Measurements from ENCODE around the gene BLOC1S4. TPM values are rescaled to one million over a fixed set of nuclear protein-coding genes. Genes with fewer than 3 reads are reported as not detected.
"Not testable (repeated sequence)": the region's sequence is repeated elsewhere in the genome, so short reads cannot be mapped to it uniquely, and the experiment has no call there.

Gene BLOC1S4
- total RNA-seq, 3 donors from 2014 or later, result 11.8 to 12.8 (median 11.8) TPM

DNA sequence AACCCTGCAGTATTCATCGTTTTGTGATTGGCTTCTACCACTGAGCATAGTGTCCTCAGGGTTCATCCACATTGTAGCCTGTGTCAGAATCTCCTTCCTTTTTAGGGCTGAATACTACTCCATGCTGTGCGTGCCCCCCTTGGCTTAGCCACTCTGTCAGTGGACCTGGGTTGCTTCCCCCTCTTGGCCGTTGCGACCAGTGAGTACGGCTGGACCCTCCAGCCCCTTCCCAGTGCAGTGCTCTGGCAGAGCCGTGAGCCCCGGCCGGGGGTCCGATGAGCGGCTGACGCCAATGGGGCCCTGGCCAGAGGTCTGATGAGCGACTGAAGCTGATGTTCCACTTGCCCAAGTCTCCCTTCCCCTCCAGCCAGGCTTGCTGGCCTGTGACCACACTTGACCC is 6.9 kb downstream of the BLOC1S4 start:
- DNase-seq (no peak), ATAC-seq (no peak)
- TF ChIP-seq CTCF (IDR thresholded peaks at IDR 0.05), result no peak
- no peaks in the 10 kb centered on the region for H3K9me3 ChIP-seq
- H3K4me3 ChIP-seq, result no peak overlapping the region
- peaks cover under 1% of the 10 kb centered on the region for H3K4me1 ChIP-seq (ENCODE audit: low read depth)
- intact Hi-C loops (cut with DNase I, micrococcal nuclease), result loop anchor here (5.0 kb wide), 2 partner anchors 149 to 349 kb away; no protein-coding TSS in a partner anchor
- no peaks in the 10 kb centered on the region for H3K36me3 ChIP-seq (ENCODE audit: low read depth)

GRCh38 chr4:6723851-6724250 is 7.9 kb downstream of the BLOC1S4 start:
- no peak for ATAC-seq
- H3K4me1 ChIP-seq (ENCODE audit: low read depth), result no peaks in the 10 kb centered on the region
- intact Hi-C loops (cut with DNase I, micrococcal nuclease), result loop anchor here (5.0 kb wide), 2 partner anchors 148 to 348 kb away; no protein-coding TSS in a partner anchor

DNA sequence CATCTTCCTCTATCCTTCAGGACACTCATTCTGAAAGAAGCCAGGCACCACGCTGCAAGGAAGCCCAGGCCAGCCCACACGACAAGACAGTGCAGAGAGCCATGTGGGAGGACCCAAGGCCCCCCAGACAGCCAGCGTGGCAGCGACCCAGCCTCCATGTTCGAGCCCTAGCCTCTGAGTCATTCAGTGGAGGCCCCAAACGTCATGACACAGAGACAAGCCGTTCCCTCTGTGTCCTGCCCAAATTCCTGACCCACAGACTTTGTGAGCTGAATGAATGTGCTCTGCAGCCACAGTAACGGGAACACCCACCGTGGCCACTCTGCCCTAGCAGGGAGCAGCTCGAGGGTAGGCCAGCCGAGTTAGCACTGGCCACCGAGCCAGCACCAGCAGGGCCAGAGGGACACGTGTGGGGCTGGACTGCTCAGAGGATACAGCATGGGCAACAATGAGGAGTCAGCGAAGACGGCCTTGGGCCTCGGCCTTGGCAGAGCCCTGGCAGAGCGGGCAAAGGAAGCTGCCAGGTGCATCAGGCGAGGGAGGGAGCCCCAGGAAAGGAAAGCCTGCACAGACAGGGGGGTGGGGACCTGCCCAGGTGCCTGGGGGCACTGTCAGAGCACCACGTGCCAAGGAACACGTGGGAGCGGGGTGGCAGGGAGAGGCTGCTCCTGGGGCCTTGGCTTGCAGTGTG is 8.6 kb downstream of the BLOC1S4 start:
- Histone ChIP-seq H3K9me3 (no peaks in the 10 kb centered on the region), H3K4me3 (no peak overlapping the region), H3K4me1 (ENCODE audit: low read depth) (no peaks in the 10 kb centered on the region), H3K36me3 (ENCODE audit: low read depth) (no peaks in the 10 kb centered on the region)
- no peak for ATAC-seq
- no peak for DNase-seq
- intact Hi-C loops (cut with DNase I, micrococcal nuclease), result loop anchor here (5.0 kb wide), 2 partner anchors 148 to 348 kb away; no protein-coding TSS in a partner anchor
- TF ChIP-seq CTCF (IDR thresholded peaks at IDR 0.05), result no peak

More at GRCh38 chr4:6723851-6724250, 7.9 kb downstream of the BLOC1S4 start:
- no peak for TF ChIP-seq CTCF (IDR thresholded peaks at IDR 0.05)
- Histone ChIP-seq H3K4me3 (no peak overlapping the region), H3K9me3 (no peaks in the 10 kb centered on the region), H3K36me3 (ENCODE audit: low read depth) (no peaks in the 10 kb centered on the region)
- DNase-seq, result no peak

DNA sequence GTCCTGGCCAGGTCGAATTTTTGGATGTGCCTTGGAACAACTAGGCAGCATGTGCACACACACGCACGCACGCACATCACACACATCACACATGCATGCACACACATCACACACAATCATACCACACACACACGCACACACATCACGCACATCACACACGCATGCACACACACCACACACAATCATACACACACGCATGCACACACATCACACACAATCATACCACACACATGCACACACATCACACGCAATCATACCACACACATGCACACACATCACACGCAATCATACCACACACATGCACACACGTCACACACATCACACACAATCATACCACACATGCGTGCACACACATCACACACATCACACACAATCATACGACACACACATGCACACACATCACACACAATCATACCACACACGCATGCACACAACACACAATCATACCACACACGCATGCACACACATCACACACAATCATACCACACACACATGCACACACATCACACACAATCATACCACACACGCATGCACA is 9.5 kb downstream of the BLOC1S4 start:
- ATAC-seq; H3K36me3 ChIP-seq (ENCODE audit: low read depth); H3K9me3 ChIP-seq; H3K4me1 ChIP-seq (ENCODE audit: low read depth); intact Hi-C loops (cut with DNase I, micrococcal nuclease); H3K4me3 ChIP-seq; DNase-seq: not testable (repeated sequence)

GRCh38 chr4:6727081-6727942 is 11.3 kb downstream of the BLOC1S4 start:
- no peak overlapping the region for H3K4me3 ChIP-seq
- intact Hi-C loops (cut with DNase I, micrococcal nuclease), result no loop called here
- H3K36me3 ChIP-seq (ENCODE audit: low read depth), result no peaks in the 10 kb centered on the region
- ATAC-seq (no peak), DNase-seq (no peak)
- H3K4me1 ChIP-seq (ENCODE audit: low read depth), result no peaks in the 10 kb centered on the region
- TF ChIP-seq CTCF (IDR thresholded peaks at IDR 0.05), result no peak
- H3K9me3 ChIP-seq, result no peaks in the 10 kb centered on the region

GRCh38 chr4:6727943-6728250 is 11.9 kb downstream of the BLOC1S4 start:
- DNase-seq (no peak), ATAC-seq (no peak)
- H3K36me3 ChIP-seq (ENCODE audit: low read depth), result no peaks in the 10 kb centered on the region
- no peak overlapping the region for H3K4me3 ChIP-seq
- no peaks in the 10 kb centered on the region for H3K9me3 ChIP-seq
- TF ChIP-seq CTCF (IDR thresholded peaks at IDR 0.05), result no peak
- no peaks in the 10 kb centered on the region for H3K4me1 ChIP-seq (ENCODE audit: low read depth)
- intact Hi-C loops (cut with DNase I, micrococcal nuclease), result no loop called here
